Karpas-422 (cell line): ENCODE data around the gene ZCCHC7. TPM values are rescaled to one million over a fixed set of nuclear protein-coding genes. Genes with fewer than 3 reads are reported as not detected.
"Not testable (repeated sequence)": the region's sequence is repeated elsewhere in the genome, so short reads cannot be mapped to it uniquely, and the experiment has no call there.

Source experiments
- DNase-seq: peaks from one replicate; pipeline ENCODE4 v3.0.0-alpha.2; 2015
- H2AFZ ChIP-seq: fragments of 200-600 bp; sonication (generic); 2 replicates; pipeline ENCODE4 v1.6.1; 2014; ENCODE audit warnings: antibody characterized with exemption, low read length, mixed read lengths
- H3K27ac ChIP-seq: fragments of 200-600 bp; sonication (generic); 2 replicates; pipeline ENCODE4 v1.5.1; 2014; ENCODE audit warnings: mild to moderate bottlenecking, low read length, moderate library complexity
- H3K27me3 ChIP-seq: fragments of 200-600 bp; sonication (generic); 2 replicates; pipeline ENCODE4 v1.6.1; 2014; ENCODE audit warnings: low read length, mixed read lengths
- H3K36me3 ChIP-seq: fragments of 200-600 bp; sonication (generic); 2 replicates; pipeline ENCODE4 v1.6.1; 2014; ENCODE audit warnings: low read length, mixed read lengths; ENCODE audit not compliant: insufficient read depth
- H3K4me1 ChIP-seq: fragments of 200-600 bp; sonication (generic); 2 replicates; pipeline ENCODE4 v1.6.1; 2014; ENCODE audit warnings: mild to moderate bottlenecking, low read length, mixed read lengths
- H3K4me2 ChIP-seq: fragments of 200-600 bp; sonication (generic); 2 replicates; pipeline ENCODE4 v1.6.1; 2014; ENCODE audit warnings: low read length, low read depth, mild to moderate bottlenecking; ENCODE audit not compliant: poor library complexity, severe bottlenecking
- H3K4me3 ChIP-seq: fragments of 200-600 bp; sonication (generic); 2 replicates; pipeline ENCODE4 v1.5.1; 2014; ENCODE audit warnings: mild to moderate bottlenecking, antibody characterized with exemption, low read length, mixed read lengths
- H3K79me2 ChIP-seq: fragments of 200-600 bp; sonication (generic); 2 replicates; pipeline ENCODE4 v1.6.1; 2014; ENCODE audit warnings: mild to moderate bottlenecking, low read length, mixed read lengths
- H3K9ac ChIP-seq: fragments of 200-600 bp; sonication (generic); 2 replicates; pipeline ENCODE4 v1.6.0; 2014; ENCODE audit warnings: low read length
- H3K9me2 ChIP-seq: fragments of 200-600 bp; sonication (generic), shearing (Covaris generic); replicated peaks from 2 replicates; pipeline ENCODE4 v1.6.0; 2014; ENCODE audit warnings: mild to moderate bottlenecking, low read length, moderate library complexity; ENCODE audit not compliant: insufficient read depth
- H3K9me3 ChIP-seq: fragments of 300-700, 200-600 bp; sonication (generic); 2 replicates; pipeline ENCODE4 v1.6.1; 2014; ENCODE audit warnings: low read length, mixed read lengths
- H4K20me1 ChIP-seq: fragments of 200-600 bp; sonication (generic); 2 replicates; pipeline ENCODE4 v1.6.1; 2014; ENCODE audit warnings: mild to moderate bottlenecking, antibody characterized with exemption, low read length, low read depth; ENCODE audit not compliant: insufficient read depth
- total RNA-seq: library from RNA; depleted of rRNA; stranded (reverse); fragments of >200 nt; shearing (Covaris generic); gene quantifications from 2 replicates; pipeline ENCODE4 v1.2.3, GENCODE V29; 2014; ENCODE audit warnings: low replicate concordance

Gene ZCCHC7
- total RNA-seq, 1 experiment from 2014 or later = 85.1 TPM

- Histone ChIP-seq H3K9me3 (no peaks in the 10 kb centered on the region), H4K20me1 (no peaks in the 10 kb centered on the region), H3K9me2 (no peaks in the 10 kb centered on the region), H3K4me3 (0 out of 2 replicates have a peak overlapping the region, but pooled peaks have one; percentile 0), H3K4me1 (peaks cover 67% of the 10 kb centered on the region), H3K36me3 (peaks cover 12% of the 10 kb centered on the region; the same call in 1 of the 2 replicates), H3K4me2 (peak overlapping the region; percentile 54), H2AFZ (no peak overlapping the region), H3K9ac (peak overlapping the region; percentile 30), H3K27ac (peak overlapping the region; percentile 98), H3K79me2 (peaks cover 68% of the 10 kb centered on the region), H3K27me3 (no peaks in the 10 kb centered on the region)
- peak; percentile 74 for DNase-seq
These were observed 180.9 kb downstream of the ZCCHC7 start for GRCh38 chr9:37301042-37301853.

DNA sequence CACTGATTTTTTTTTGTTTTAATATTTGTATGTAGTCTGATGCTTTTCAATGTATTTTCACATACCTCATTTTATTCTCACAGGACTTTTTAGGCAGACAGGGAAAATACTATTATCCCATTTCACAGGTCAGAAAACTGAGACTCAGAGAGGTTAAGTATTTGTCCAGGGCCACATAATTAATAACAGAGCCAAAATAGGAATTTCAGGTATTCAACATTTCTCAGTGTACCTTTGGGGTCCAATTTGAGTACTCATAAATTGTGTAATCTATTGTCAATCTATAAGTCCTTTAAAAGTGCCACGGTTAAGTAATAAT is 181.4 kb downstream of the ZCCHC7 start:
- Histone ChIP-seq H3K36me3 (peaks cover 13% of the 10 kb centered on the region; the same call in 1 of the 2 replicates), H3K27me3 (no peaks in the 10 kb centered on the region), H2AFZ (no peak overlapping the region), H3K4me1 (peaks cover 61% of the 10 kb centered on the region), H3K4me2 (peak overlapping the region; percentile 54), H3K9ac (peak overlapping the region; percentile 30), H3K9me3 (no peaks in the 10 kb centered on the region), H3K4me3 (0 out of 2 replicates have a peak overlapping the region, but pooled peaks have one; percentile 0), H3K9me2 (no peaks in the 10 kb centered on the region), H3K27ac (peak overlapping the region; percentile 98), H3K79me2 (peaks cover 62% of the 10 kb centered on the region), H4K20me1 (no peaks in the 10 kb centered on the region)
- DNase-seq = no peak

GRCh38 chr9:37302277-37302676 is 181.9 kb downstream of the ZCCHC7 start:
- H3K27ac ChIP-seq = peak overlapping the region; percentile 98

DNA sequence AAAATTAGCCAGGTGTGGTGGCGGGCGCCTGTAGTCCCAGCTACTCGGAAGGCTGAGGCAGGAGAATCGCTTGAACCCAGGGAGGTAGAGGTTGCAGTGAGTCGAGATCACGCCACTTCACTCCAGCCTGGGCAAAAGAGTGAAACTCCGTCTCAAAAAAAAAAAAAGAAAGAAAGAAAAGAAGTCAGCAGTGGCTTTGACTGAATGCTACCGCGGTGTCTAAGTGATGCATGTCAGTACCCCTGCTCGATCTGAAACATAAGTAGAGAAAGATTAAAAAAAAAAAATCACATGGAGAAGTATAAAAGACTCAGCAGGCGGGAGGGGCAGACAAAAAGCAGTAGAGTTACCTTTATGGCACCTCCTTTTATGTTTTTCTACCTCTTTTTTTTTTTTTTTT is 182.9 kb downstream of the ZCCHC7 start:
- not testable (repeated sequence) for H2AFZ ChIP-seq, H3K4me3 ChIP-seq, H3K9me2 ChIP-seq, DNase-seq, H4K20me1 ChIP-seq, H3K9ac ChIP-seq, H3K4me2 ChIP-seq, H3K9me3 ChIP-seq, H3K27me3 ChIP-seq
- H3K4me1 ChIP-seq = peaks cover 55% of the 10 kb centered on the region
- peaks cover 55% of the 10 kb centered on the region for H3K79me2 ChIP-seq
- H3K27ac ChIP-seq = peak overlapping the region; percentile 98; the same call in 1 of the 2 replicates
- H3K36me3 ChIP-seq = peaks cover 26% of the 10 kb centered on the region; the same call in 1 of the 2 replicates

More at GRCh38 chr9:37302277-37302676, 181.9 kb downstream of the ZCCHC7 start:
- H3K9ac ChIP-seq = peak overlapping the region; percentile 30
- no peaks in the 10 kb centered on the region for H3K9me2 ChIP-seq
- peak overlapping the region; percentile 54 for H3K4me2 ChIP-seq
- peaks cover 17% of the 10 kb centered on the region; the same call in 1 of the 2 replicates for H3K36me3 ChIP-seq
- H4K20me1 ChIP-seq = no peaks in the 10 kb centered on the region
- peaks cover 58% of the 10 kb centered on the region for H3K79me2 ChIP-seq
- peak; percentile 86 for DNase-seq
- no peaks in the 10 kb centered on the region for H3K27me3 ChIP-seq
- H3K4me3 ChIP-seq = 0 out of 2 replicates have a peak overlapping the region, but pooled peaks have one; percentile 0
- H2AFZ ChIP-seq = no peak overlapping the region
- no peaks in the 10 kb centered on the region for H3K9me3 ChIP-seq
- peaks cover 57% of the 10 kb centered on the region for H3K4me1 ChIP-seq

DNA sequence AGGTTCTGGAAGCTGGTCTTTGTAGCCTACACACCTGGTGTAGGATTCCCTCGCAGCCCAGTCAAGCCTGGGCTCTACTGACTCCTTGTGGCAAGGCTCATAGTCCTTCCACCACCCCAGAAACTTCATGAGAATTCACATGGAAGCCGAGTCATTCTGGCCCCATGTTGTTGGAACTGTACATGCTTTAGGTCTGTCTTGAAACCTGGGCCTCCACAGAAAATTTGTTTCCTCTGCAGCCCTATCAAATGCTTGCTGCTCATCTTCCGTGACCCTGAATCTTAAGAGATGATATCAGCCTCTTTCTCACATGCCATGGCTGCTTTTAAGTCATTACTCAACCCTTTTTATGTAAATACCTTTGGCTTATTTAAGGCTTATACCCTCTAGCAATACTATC is 188.8 kb downstream of the ZCCHC7 start:
- Histone ChIP-seq H3K9me3 (no peaks in the 10 kb centered on the region), H3K36me3 (peaks cover 42% of the 10 kb centered on the region), H3K9me2 (no peaks in the 10 kb centered on the region), H3K79me2 (peaks cover 20% of the 10 kb centered on the region), H3K27ac (peak overlapping the region; percentile 71), H3K4me2 (no peak overlapping the region), H3K9ac (no peak overlapping the region), H3K4me1 (peaks cover 23% of the 10 kb centered on the region), H3K4me3 (no peak overlapping the region), H2AFZ (no peak overlapping the region), H4K20me1 (no peaks in the 10 kb centered on the region), H3K27me3 (no peaks in the 10 kb centered on the region)
- DNase-seq = peak; percentile 68

DNA sequence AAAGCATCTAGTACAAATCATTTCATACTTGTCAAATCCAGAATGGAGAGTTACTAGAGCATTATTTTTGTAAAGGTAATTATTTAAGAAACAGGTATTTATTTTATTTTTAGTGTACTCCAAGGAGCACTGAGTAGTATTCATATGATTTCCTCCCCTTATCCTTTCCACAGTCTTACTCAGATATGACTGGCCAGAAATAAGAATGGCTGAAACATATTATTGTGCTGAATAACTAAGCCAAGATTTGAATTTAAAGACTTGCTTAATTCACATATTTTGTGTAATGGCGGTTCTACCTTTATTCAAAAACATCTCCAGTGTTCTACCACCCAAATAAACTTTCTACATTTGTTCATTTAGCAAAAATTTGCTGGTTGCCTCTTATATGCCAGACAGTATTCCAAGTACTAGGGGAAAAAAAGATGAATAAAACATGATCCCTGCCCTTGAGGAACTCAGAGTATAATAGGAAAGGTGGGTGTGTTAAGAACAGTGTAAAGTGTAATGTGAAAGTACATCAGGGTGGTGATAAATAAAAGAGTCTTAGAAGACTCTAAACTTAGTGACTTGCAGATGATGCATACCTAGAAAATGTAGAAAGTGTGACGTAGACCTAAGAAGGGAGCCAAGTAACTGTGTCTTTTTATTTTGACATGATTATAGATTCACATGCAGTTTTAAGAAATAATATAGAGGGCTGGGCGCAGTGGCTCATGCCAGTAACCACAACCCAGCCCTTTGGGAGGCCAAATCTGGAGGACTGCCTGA is 191.7 kb downstream of the ZCCHC7 start:
- Histone ChIP-seq H3K4me3 (no peak overlapping the region), H3K79me2 (peaks cover 16% of the 10 kb centered on the region), H4K20me1 (no peaks in the 10 kb centered on the region), H3K4me1 (peaks cover 23% of the 10 kb centered on the region), H2AFZ (no peak overlapping the region), H3K36me3 (peaks cover 26% of the 10 kb centered on the region), H3K27me3 (no peaks in the 10 kb centered on the region), H3K9ac (no peak overlapping the region), H3K9me2 (no peaks in the 10 kb centered on the region), H3K27ac (0 out of 2 replicates have a peak overlapping the region, but pooled peaks have one; percentile 5), H3K9me3 (no peaks in the 10 kb centered on the region), H3K4me2 (no peak overlapping the region)
- no peak for DNase-seq

DNA sequence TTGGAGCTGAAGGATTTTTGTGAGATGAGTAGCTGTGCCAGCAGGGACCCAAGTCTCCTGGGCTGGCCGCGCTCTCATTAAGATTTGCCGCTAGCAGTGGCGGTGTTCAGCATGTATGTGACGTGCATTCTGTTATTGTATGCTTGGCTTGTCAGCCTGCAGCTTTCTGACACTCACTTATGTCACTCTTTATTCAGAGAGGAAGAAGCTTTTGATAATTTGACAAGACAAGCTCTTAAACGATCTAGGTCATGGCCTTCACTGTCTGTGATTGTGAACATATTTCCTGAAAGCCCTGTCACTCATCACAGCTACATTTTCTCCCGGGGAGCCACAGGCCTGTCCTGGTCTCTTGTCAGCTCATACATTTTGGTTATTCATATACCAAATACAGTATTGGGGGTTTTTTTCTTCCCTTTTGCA is 203.9 kb downstream of the ZCCHC7 start:
- Histone ChIP-seq H3K79me2 (peaks cover 34% of the 10 kb centered on the region), H3K27me3 (no peaks in the 10 kb centered on the region), H3K27ac (peak overlapping the region; percentile 100), H3K36me3 (0 out of 2 replicates have a peak, but pooled peaks cover 3% of the 10 kb centered on the region), H2AFZ (no peak overlapping the region), H3K9me2 (no peaks in the 10 kb centered on the region), H3K4me2 (peak overlapping the region; percentile 58), H4K20me1 (no peaks in the 10 kb centered on the region), H3K4me3 (peak overlapping the region; percentile 19), H3K4me1 (peaks cover 76% of the 10 kb centered on the region), H3K9me3 (no peaks in the 10 kb centered on the region), H3K9ac (peak overlapping the region; percentile 52)
- DNase-seq = peak; percentile 86
